Endothelial cell of umbilical vein (primary cell): Measurements from ENCODE around the gene CEP78. TPM values are rescaled to one million over a fixed set of nuclear protein-coding genes. Genes with fewer than 3 reads are reported as not detected.

ENCODE experiments used
- BruUV-seq: library from RNA; stranded (reverse); fragments of 400-500 nt; replicated peaks from 2 replicates; lab custom pipeline; 2021; lab: Mats Ljungman, UMichigan
- CTCF ChIA-PET: fragments of 300-600, 350-600 bp; sonication (Branson Sonifier 250); formaldehyde crosslinking; loops from one replicate; lab custom pipeline; 2021; ENCODE audit warnings: antibody characterized with exemption, inconsistent platforms; lab: Charles Lee
- POLR2A ChIA-PET: fragments of 300-600, 350-600 bp; sonication (Branson Sonifier 250); formaldehyde crosslinking; loops from one replicate; lab custom pipeline; 2021; ENCODE audit warnings: antibody characterized with exemption, inconsistent platforms; lab: Charles Lee
- DNase-seq: peaks from one replicate; pipeline ENCODE4 v3.0.0-alpha.2; 2011; ENCODE audit warnings: low read depth, low spot score
- FAIRE-seq: peaks from 2 replicates; lab custom pipeline; 2011; peaks lifted over from hg19 to GRCh38; lab: Jason Lieb, UNC
- H2AFZ ChIP-seq: 2 replicates; pipeline ENCODE4 v1.6.0; 2012; ENCODE audit warnings: low read depth, low read length, control low read depth, inconsistent platforms
- H3K27ac ChIP-seq: 2 replicates; pipeline ENCODE4 v1.5.1; 2011; ENCODE audit warnings: low read depth, mild to moderate bottlenecking, control low read depth, low read length, moderate library complexity; ENCODE audit not compliant: insufficient read depth
- H3K27me3 ChIP-seq, 2 experiments: 2 replicates each; pipeline versions ENCODE4 v1.6.0 to v1.6.1; 2011; ENCODE audit warnings: low read length in 2 of 2, mixed read lengths in 1 of 2; ENCODE audit not compliant: control insufficient read depth in 2 of 2, insufficient read depth in 2 of 2
- H3K36me3 ChIP-seq, 2 experiments: 2 replicates in 1 of 2; 3 replicates in 1 of 2; pipeline ENCODE4 v1.5.1; 2011; ENCODE audit warnings: low read length in 2 of 2, mild to moderate bottlenecking in 1 of 2, moderate library complexity in 1 of 2; ENCODE audit not compliant: control insufficient read depth in 2 of 2, insufficient read depth in 2 of 2; ENCODE audit errors: extremely low read depth in 1 of 2
- H3K4me1 ChIP-seq: 3 replicates; pipeline ENCODE4 v1.5.1; 2011; ENCODE audit warnings: mild to moderate bottlenecking, low read length; ENCODE audit not compliant: control insufficient read depth, insufficient read depth; ENCODE audit errors: extremely low read depth
- H3K4me2 ChIP-seq: 2 replicates; pipeline ENCODE4 v1.6.1; 2011; ENCODE audit warnings: low read length, control low read depth, mixed read lengths; ENCODE audit not compliant: insufficient read depth
- H3K4me3 ChIP-seq, 3 experiments: fragments of 200-600 bp in 1 of 3; sonication (generic), shearing (Covaris generic) in 1 of 3; replicated peaks in 1 of 3; 2 replicates each; pipeline ENCODE4 v1.5.1; 2011 to 2016; ENCODE audit warnings: control low read depth in 3 of 3, low read length in 3 of 3, mild to moderate bottlenecking in 2 of 3, inconsistent platforms in 1 of 3, low read depth in 1 of 3, moderate library complexity in 1 of 3; ENCODE audit not compliant: insufficient read depth in 1 of 3
- H3K79me2 ChIP-seq: 2 replicates; pipeline ENCODE4 v1.6.0; 2012; ENCODE audit warnings: low read length, inconsistent platforms; ENCODE audit not compliant: control insufficient read depth, insufficient read depth
- H3K9ac ChIP-seq: replicated peaks from 2 replicates; pipeline ENCODE3; 2011; ENCODE audit warnings: low read length, control low read depth; ENCODE audit not compliant: insufficient read depth; ENCODE audit errors: extremely low read depth
- H3K9me1 ChIP-seq: replicated peaks from 3 replicates; pipeline ENCODE4 v1.6.0; 2011; ENCODE audit warnings: mild to moderate bottlenecking, low read length; ENCODE audit not compliant: control insufficient read depth, insufficient read depth; ENCODE audit errors: extremely low read depth
- H3K9me3 ChIP-seq: replicated peaks from 2 replicates; pipeline ENCODE4 v1.5.1; 2012; ENCODE audit warnings: low read length, inconsistent platforms; ENCODE audit not compliant: control insufficient read depth, insufficient read depth
- H4K20me1 ChIP-seq: replicated peaks from 2 replicates; pipeline ENCODE3; 2011; ENCODE audit warnings: mild to moderate bottlenecking, low read length; ENCODE audit not compliant: control insufficient read depth, insufficient read depth; ENCODE audit errors: extremely low read depth
- EZH2 ChIP-seq: IDR thresholded peaks from 2 replicates; pipeline ENCODE4 v1.6.1; 2012; ENCODE audit warnings: borderline replicate concordance, low read depth, mild to moderate bottlenecking, moderate library complexity, low read length, inconsistent platforms; ENCODE audit not compliant: severe bottlenecking
- FOS ChIP-seq: IDR thresholded peaks from 2 replicates; pipeline ENCODE4 v1.6.1; 2011; ENCODE audit warnings: mild to moderate bottlenecking, low read length, moderate library complexity, borderline replicate concordance; ENCODE audit not compliant: insufficient read depth
- GATA2 ChIP-seq: IDR thresholded peaks from 2 replicates; pipeline ENCODE4 v1.7.0; 2011; ENCODE audit warnings: low read depth, mild to moderate bottlenecking, moderate library complexity, mixed read lengths, low read length; ENCODE audit not compliant: insufficient read length, insufficient read depth
- JUN ChIP-seq: IDR thresholded peaks from 2 replicates; pipeline ENCODE4 v1.6.1; 2011; ENCODE audit warnings: borderline replicate concordance, low read depth; ENCODE audit not compliant: insufficient read length, insufficient read depth
- MYC ChIP-seq: IDR thresholded peaks from one replicate; pipeline ENCODE4 v1.6.1; 2011; ENCODE audit warnings: mild to moderate bottlenecking, low read depth, low read length
- POLR2A ChIP-seq: IDR thresholded peaks from 2 replicates; pipeline ENCODE4 v1.6.1; 2012; ENCODE audit warnings: low read depth, mild to moderate bottlenecking, control low read depth, low read length
- POLR2AphosphoS5 ChIP-seq: IDR thresholded peaks from 2 replicates; pipeline ENCODE4 v1.6.1; 2012; ENCODE audit warnings: low read depth, mild to moderate bottlenecking, control low read depth, low read length, moderate library complexity; ENCODE audit not compliant: insufficient read depth
- dilution Hi-C: fragments of 300-500 bp; cut with MboI; formaldehyde crosslinking; loops from one replicate; pipeline ENCODE4 v1.15.0; 2019; ENCODE audit warnings: low sequenced_read_pairs; ENCODE audit not compliant: extremely low pct_ligation_motif_present
- intact Hi-C: fragments of 100-400 bp; cut with micrococcal nuclease; formaldehyde crosslinking; loops from one replicate; pipeline ENCODE4 v1.10.0; 2022
- polyA plus RNA-seq, 4 experiments: library from polyadenylated mRNA; depleted of rRNA in 3 of 4; stranded (reverse) in 3 of 4; unstranded in 1 of 4; fragments of >200 nt; gene quantifications; 2 replicates each; pipeline versions ENCODE4 v1.2.1 to v1.2.3, GENCODE V29; 2011 to 2012; ENCODE audit warnings: missing spikeins in 1 of 4
- total RNA-seq: library from RNA; stranded (reverse); gene quantifications from 2 replicates; pipeline ENCODE4 v1.2.3, GENCODE V29; 2021
- TF ChIP-seq, protein P1 (sequence below): IDR thresholded peaks from 2 replicates; pipeline ENCODE4 v1.6.1; 2011; ENCODE audit not compliant: insufficient read depth, insufficient read length
- TF ChIP-seq, protein P2 (sequence below), 2 donors: IDR thresholded peaks; 1 replicate in 1 of 2; 2 replicates in 1 of 2; pipeline ENCODE4 v1.5.1; 2011; ENCODE audit warnings: low read length in 2 of 2, mild to moderate bottlenecking in 2 of 2, moderate library complexity in 2 of 2, control low read depth in 1 of 2, inconsistent platforms in 1 of 2, low read depth in 1 of 2; ENCODE audit not compliant: insufficient read depth in 1 of 2; ENCODE audit errors: extremely low read depth in 1 of 2

Gene CEP78
- total and polyA plus RNA-seq, 2 donors (not counting 3 experiments of a cell fraction or from before 2014, with no cell fraction given) = 6.5 to 35.9 TPM

DNA sequence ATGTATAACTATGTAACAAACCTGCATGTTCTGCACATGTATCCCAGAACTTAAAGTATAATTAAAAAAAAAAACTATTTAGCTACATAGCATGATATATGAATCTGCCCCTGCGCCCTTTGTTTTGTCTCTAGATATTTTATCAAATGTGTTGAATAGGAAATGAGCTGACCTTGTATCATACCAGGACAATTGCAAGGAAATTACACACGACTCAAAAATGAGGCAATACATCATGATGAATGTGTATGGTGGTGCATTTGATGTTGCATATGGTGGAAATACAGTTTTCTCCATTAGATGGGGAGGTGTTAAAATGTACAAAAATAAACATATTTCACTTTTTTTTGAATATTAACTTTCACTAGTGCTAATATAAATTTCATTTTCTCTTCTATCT lies 28.6 kb upstream of the CEP78 start:
- Histone ChIP-seq H4K20me1 (no peaks in the 10 kb centered on the region), H2AFZ (peak overlapping the region; percentile 77), H3K27ac (peak overlapping the region; percentile 87), H3K9me3 (no peaks in the 10 kb centered on the region), H3K79me2 (no peaks in the 10 kb centered on the region), H3K9me1 (no peaks in the 10 kb centered on the region), H3K9ac (peak overlapping the region; percentile 51), H3K4me1 (peaks cover 9% of the 10 kb centered on the region), H3K27me3 (no peaks in the 10 kb centered on the region), H3K4me2 (peak overlapping the region; percentile 70), H3K4me3 (no peak overlapping the region), H3K36me3 (no peaks in the 10 kb centered on the region)
- ChIA-PET CTCF (interaction anchor here (1.3 to 1.8 kb wide), 4 partner anchors 9 to 456 kb away, joined by 3 to 12 read pairs (median 6); no protein-coding TSS in a partner anchor), POLR2A (no interaction called here)
- no TSS peak for BruUV-seq
- intact Hi-C loops = loop anchor here (1.0 to 10.0 kb wide), 2 partner anchors 62 to 693 kb away; no protein-coding TSS in a partner anchor
- dilution Hi-C loops = no loop called here
- peak; percentile 79 for FAIRE-seq
- TF ChIP-seq, protein P1, sequence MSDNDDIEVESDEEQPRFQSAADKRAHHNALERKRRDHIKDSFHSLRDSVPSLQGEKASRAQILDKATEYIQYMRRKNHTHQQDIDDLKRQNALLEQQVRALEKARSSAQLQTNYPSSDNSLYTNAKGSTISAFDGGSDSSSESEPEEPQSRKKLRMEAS = no peak
- peak; percentile 92 for TF ChIP-seq FOS
- TF ChIP-seq JUN = peak; percentile 98
- TF ChIP-seq GATA2 = peak; percentile 73
- TF ChIP-seq, protein P2, sequence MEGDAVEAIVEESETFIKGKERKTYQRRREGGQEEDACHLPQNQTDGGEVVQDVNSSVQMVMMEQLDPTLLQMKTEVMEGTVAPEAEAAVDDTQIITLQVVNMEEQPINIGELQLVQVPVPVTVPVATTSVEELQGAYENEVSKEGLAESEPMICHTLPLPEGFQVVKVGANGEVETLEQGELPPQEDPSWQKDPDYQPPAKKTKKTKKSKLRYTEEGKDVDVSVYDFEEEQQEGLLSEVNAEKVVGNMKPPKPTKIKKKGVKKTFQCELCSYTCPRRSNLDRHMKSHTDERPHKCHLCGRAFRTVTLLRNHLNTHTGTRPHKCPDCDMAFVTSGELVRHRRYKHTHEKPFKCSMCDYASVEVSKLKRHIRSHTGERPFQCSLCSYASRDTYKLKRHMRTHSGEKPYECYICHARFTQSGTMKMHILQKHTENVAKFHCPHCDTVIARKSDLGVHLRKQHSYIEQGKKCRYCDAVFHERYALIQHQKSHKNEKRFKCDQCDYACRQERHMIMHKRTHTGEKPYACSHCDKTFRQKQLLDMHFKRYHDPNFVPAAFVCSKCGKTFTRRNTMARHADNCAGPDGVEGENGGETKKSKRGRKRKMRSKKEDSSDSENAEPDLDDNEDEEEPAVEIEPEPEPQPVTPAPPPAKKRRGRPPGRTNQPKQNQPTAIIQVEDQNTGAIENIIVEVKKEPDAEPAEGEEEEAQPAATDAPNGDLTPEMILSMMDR (IDR thresholded peaks at IDR 0.05; ENCODE audit: extremely low read depth in 1 of 2, insufficient read depth in 1 of 2, low read depth in 1 of 2, low read length in 2 of 2) = no peak
- peak; percentile 39 for TF ChIP-seq POLR2A
- peak; percentile 87 for TF ChIP-seq POLR2AphosphoS5
- TF ChIP-seq EZH2 = no peak
- TF ChIP-seq MYC = no peak
- peak; percentile 86 for DNase-seq
